Adrenal gland (tissue), 12 donors: Measurements from ENCODE around the gene RPTOR. TPM values are rescaled to one million over a fixed set of nuclear protein-coding genes. Genes with fewer than 3 reads are reported as not detected.

Source experiments
- DNase-seq, 7 donors: peaks; one replicate each; pipeline ENCODE4 v3.0.0-alpha.2; 2019 to 2020
- H3K27ac ChIP-seq, 5 donors: fragments of 200-600 bp; sonication (generic) in 4 of 5; 1 replicate in 3 of 5; 2 replicates in 2 of 5; pipeline versions ENCODE4 v1.5.1 to v1.8.0; 2016 to 2020; ENCODE audit warnings: mild to moderate bottlenecking in 1 of 5
- H3K27me3 ChIP-seq: fragments of 200-600 bp; 2 replicates; pipeline ENCODE4 v1.8.0; 2021
- H3K36me3 ChIP-seq, 2 donors: fragments of 200-600 bp; replicated peaks in 1 of 2; 1 replicate in 1 of 2; 2 replicates in 1 of 2; pipeline versions ENCODE4 v1.5.1 to v1.8.0; 2018 to 2022
- H3K4me1 ChIP-seq, 2 donors: fragments of 200-600 bp; replicated peaks in 1 of 2; 1 replicate in 1 of 2; 2 replicates in 1 of 2; pipeline versions ENCODE4 v1.5.1 to v1.8.0; 2018 to 2021
- H3K4me3 ChIP-seq, 4 donors: fragments of 200-600 bp; sonication (generic) in 3 of 4; one replicate each; pipeline ENCODE4 v1.5.1; 2016 to 2018
- H3K9me3 ChIP-seq, 3 donors: fragments of 200-600 bp; sonication (generic) in 1 of 3; replicated peaks in 1 of 3; 1 replicate in 2 of 3; 2 replicates in 1 of 3; pipeline versions ENCODE4 v1.5.1 to v1.8.0; 2016 to 2021
- POLR2A ChIP-seq, 2 donors: fragments of 450-650 bp; IDR thresholded peaks; one replicate each; pipeline ENCODE4 v1.6.1; 2017; ENCODE audit warnings: antibody characterized with exemption in 2 of 2, mild to moderate bottlenecking in 2 of 2, moderate library complexity in 1 of 2
- WGBS, 4 donors: extraction: QIAGEN DNeasy Blood & Tissue Kit in 2 of 4; methylation state at CpG; one replicate each; pipeline versions ENCODE4 v1.1.5 to v1.1.7; 2013 to 2017; 5-methylcytosine and 5-hydroxymethylcytosine counted together
- intact Hi-C, 2 donors: fragments of 100-400 bp; cut with DNase I; formaldehyde crosslinking; loops; one replicate each; pipeline versions ENCODE4 v1.14.1 to v1.15.0; 2022 to 2023
- polyA plus RNA-seq, 3 donors: library from polyadenylated mRNA; stranded (reverse); fragments of 200-250 nt in 2 of 3; fragments of 350-450 nt in 1 of 3; fragmentation: Illumina TruSeq in 1 of 3; extraction: RNeasy Lipid Tissue Mini Kit (QIAGEN cat#74804) in 1 of 3; gene quantifications; one replicate each; pipeline ENCODE4 v1.2.3, GENCODE V29; 2013 to 2014
- total RNA-seq, 9 donors: library from RNA; depleted of rRNA in 4 of 9; stranded (reverse); fragments of >200 nt in 4 of 9; fragments of 120-200 nt in 1 of 9; fragmentation: NEBNext Ultra II Directional in 1 of 9; extraction: Animal tissue kit (Norgen Biotek cat#: 25700) in 1 of 9; gene quantifications; one replicate each; pipeline versions ENCODE4 v1.1.0 to v1.2.4, GENCODE V29; 2013 to 2023
- TF ChIP-seq, protein P1 (sequence below), 6 experiments: fragments of 450-650 bp in 4 of 6; fragments of 200-600 bp in 2 of 6; sonication (generic) in 1 of 6; IDR thresholded peaks; 1 replicate in 5 of 6; 2 replicates in 1 of 6; pipeline versions ENCODE4 v1.5.1 to v1.8.0; 2016 to 2021; ENCODE audit warnings: antibody characterized with exemption in 6 of 6, mild to moderate bottlenecking in 2 of 6, moderate library complexity in 1 of 6
- donor health status: healthy with polysubstance abuse.
- donor health status: Bipolar disorder and iron deficiency.
- donor health status: DM: yes; HTN: yes; CAD: no.
- donor health status: DM: no; HTN: no; CAD: no.
- donor health status: DM: no; HTN: no; CAD: no.
- donor health status: DM: yes; HTN: yes; CAD: no.

The RPTOR gene
- total and polyA plus RNA-seq, 12 donors, result 9.7 to 53.3 (median 29.7) TPM

GRCh38 chr17:80676564-80676963 lies 131.9 kb downstream of the RPTOR start:
- no peak for DNase-seq
- no peak overlapping the region for H3K4me3 ChIP-seq
- no peak for TF ChIP-seq POLR2A (IDR thresholded peaks at IDR 0.05)
- TF ChIP-seq, protein P1, sequence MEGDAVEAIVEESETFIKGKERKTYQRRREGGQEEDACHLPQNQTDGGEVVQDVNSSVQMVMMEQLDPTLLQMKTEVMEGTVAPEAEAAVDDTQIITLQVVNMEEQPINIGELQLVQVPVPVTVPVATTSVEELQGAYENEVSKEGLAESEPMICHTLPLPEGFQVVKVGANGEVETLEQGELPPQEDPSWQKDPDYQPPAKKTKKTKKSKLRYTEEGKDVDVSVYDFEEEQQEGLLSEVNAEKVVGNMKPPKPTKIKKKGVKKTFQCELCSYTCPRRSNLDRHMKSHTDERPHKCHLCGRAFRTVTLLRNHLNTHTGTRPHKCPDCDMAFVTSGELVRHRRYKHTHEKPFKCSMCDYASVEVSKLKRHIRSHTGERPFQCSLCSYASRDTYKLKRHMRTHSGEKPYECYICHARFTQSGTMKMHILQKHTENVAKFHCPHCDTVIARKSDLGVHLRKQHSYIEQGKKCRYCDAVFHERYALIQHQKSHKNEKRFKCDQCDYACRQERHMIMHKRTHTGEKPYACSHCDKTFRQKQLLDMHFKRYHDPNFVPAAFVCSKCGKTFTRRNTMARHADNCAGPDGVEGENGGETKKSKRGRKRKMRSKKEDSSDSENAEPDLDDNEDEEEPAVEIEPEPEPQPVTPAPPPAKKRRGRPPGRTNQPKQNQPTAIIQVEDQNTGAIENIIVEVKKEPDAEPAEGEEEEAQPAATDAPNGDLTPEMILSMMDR (IDR thresholded peaks at IDR 0.05), result no peak
- no peak overlapping the region for H3K27ac ChIP-seq
- WGBS, 4 donors, result 88 to 90% (median 89%) methylated on average over 7 to 9 of the region's 9 CpGs
- peaks cover 0 to 25% of the 10 kb centered on the region in 2 donors for H3K4me1 ChIP-seq
- intact Hi-C loops, result no loop called here
- no peaks in the 10 kb centered on the region for H3K36me3 ChIP-seq
- H3K9me3 ChIP-seq, result no peaks in the 10 kb centered on the region
- H3K27me3 ChIP-seq, result no peaks in the 10 kb centered on the region

DNA sequence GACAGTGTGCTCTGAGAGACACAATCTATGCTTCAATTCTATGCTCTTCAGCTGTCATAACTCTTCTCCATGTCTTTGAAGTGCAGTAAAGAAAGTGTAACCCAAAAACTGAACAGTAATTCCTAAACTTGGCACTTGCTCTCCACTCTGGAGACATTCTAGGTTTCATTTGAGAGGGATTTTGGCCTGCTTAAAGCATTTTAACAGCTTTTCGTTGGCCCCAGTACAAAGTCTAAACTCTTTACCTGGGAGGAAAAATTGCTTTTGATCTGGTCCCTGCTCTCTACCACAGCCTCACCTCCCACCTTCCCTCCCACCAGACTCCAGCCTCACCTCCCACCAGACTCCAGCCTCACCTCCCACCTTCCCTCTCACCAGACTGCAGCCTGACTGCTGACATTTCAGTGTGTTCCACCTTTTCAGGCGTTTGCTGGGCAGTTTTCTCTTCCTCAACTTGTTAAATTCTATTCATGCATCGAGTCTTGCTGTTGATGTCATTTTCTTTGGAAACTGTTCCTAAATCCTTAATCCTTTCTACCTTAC lies 132.6 kb downstream of the RPTOR start:
- Histone ChIP-seq H3K9me3 (no peaks in the 10 kb centered on the region), H3K27ac (no peak overlapping the region), H3K4me1 (peaks cover 0 to 18% of the 10 kb centered on the region in 2 donors), H3K27me3 (no peaks in the 10 kb centered on the region), H3K36me3 (no peaks in the 10 kb centered on the region), H3K4me3 (no peak overlapping the region)
- intact Hi-C loops, result no loop called here
- no peak for DNase-seq
- 84 to 92% (median 88%) methylated on average over 3 of the region's 3 CpGs for WGBS, 4 donors
- TF ChIP-seq, protein P1 (IDR thresholded peaks at IDR 0.05), result no peak
- no peak for TF ChIP-seq POLR2A (IDR thresholded peaks at IDR 0.05)

DNA sequence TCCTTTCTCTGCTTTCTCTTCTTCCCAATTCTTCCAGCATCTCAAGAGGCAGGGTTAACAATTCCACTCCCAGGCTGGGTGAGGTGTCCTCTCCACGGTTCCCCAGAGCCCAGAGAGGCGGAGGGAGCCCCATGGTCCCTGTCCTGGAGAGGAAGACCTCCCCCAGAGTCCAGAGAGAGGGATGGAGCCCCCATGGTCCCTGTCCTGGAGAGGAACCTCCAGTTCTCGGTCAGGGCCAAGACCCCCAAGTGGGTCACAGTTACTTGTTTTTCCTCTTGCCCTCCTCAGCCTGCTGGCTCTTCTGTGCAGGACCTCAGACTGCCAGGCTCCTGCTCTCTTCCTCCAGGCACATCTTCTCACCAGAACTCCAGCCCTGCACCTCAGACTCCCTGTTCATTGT lies 135.2 kb downstream of the RPTOR start:
- Histone ChIP-seq H3K27me3 (no peaks in the 10 kb centered on the region), H3K9me3 (no peaks in the 10 kb centered on the region), H3K4me3 (no peak overlapping the region), H3K27ac (no peak overlapping the region), H3K4me1 (peaks cover 0 to 8% of the 10 kb centered on the region in 2 donors), H3K36me3 (no peaks in the 10 kb centered on the region)
- DNase-seq, result no peak
- TF ChIP-seq, protein P1 (IDR thresholded peaks at IDR 0.05), result no peak
- no peak for TF ChIP-seq POLR2A (IDR thresholded peaks at IDR 0.05)
- intact Hi-C loops, result no loop called here
- WGBS, 4 donors, result 86 to 94% (median 92%) methylated on average over 2 to 3 of the region's 3 CpGs

GRCh38 chr17:80681215-80681614 lies 136.6 kb downstream of the RPTOR start:
- H3K9me3 ChIP-seq, result no peaks in the 10 kb centered on the region
- H3K4me1 ChIP-seq, result no peaks in the 10 kb centered on the region
- no peak for DNase-seq
- no peak overlapping the region for H3K27ac ChIP-seq
- H3K27me3 ChIP-seq, result no peaks in the 10 kb centered on the region
- no peaks in the 10 kb centered on the region for H3K36me3 ChIP-seq
- no peak overlapping the region for H3K4me3 ChIP-seq
- intact Hi-C loops, result no loop called here
- TF ChIP-seq, protein P1 (IDR thresholded peaks at IDR 0.05), result no peak
- no peak for TF ChIP-seq POLR2A (IDR thresholded peaks at IDR 0.05)
- WGBS, 4 donors, result 93 to 98% (median 95%) methylated on average over 16 to 18 of the region's 18 CpGs
